ENCODE measurements around the gene NR0B2.

The NR0B2 gene

GRCh38 chr1:26951821-26952497, 38.2 kb upstream of the NR0B2 start:
- Histone ChIP-seq H3K36me3 (ENCODE audit: control insufficient read depth in 1 of 2, insufficient read depth in 2 of 2, low read length in 2 of 2) (peaks cover 36 to 40% of the 10 kb centered on the region in 2 experiments), H3K79me2 (ENCODE audit: control insufficient read depth, insufficient read depth, low read length, poor library complexity) (no peaks in the 10 kb centered on the region), H3K9ac (ENCODE audit: low read length) (no peak overlapping the region), H3K14ac (ENCODE audit: low read length) (no peak overlapping the region), H4K8ac (ENCODE audit: low read depth, low read length) (no peak overlapping the region), H3K4me3 (ENCODE audit: low read depth, low read length) (no peak overlapping the region), H2BK120ac (ENCODE audit: insufficient read depth, low read length, poor library complexity) (no peak overlapping the region), H3K27ac (ENCODE audit: low read depth, low read length) (no peak overlapping the region), H2BK5ac (ENCODE audit: low read depth, low read length, poor library complexity) (no peak overlapping the region), H3K23ac (ENCODE audit: low read length) (no peak overlapping the region), H3K79me1 (ENCODE audit: low read length) (no peaks in the 10 kb centered on the region), H2AFZ (ENCODE audit: insufficient read depth, low read length, poor library complexity) (no peak overlapping the region), H3K27me3 (ENCODE audit: insufficient read depth, low read length) (no peaks in the 10 kb centered on the region), H2AK5ac (ENCODE audit: low read length) (no peak overlapping the region), H2BK12ac (ENCODE audit: low read length) (no peak overlapping the region), H4K12ac (ENCODE audit: low read depth, low read length) (no peak overlapping the region), H3K4me2 (ENCODE audit: low read length) (no peak overlapping the region), H3K9me3 (ENCODE audit: insufficient read depth, low read depth, low read length) (peaks cover 2% of the 10 kb centered on the region), H3K18ac (ENCODE audit: low read length) (no peak overlapping the region), H3K4me1 (ENCODE audit: control insufficient read depth in 1 of 2, insufficient read depth in 2 of 2, low read length in 2 of 2) (no peaks in the 10 kb centered on the region), H3K4ac (ENCODE audit: low read depth, low read length) (no peak overlapping the region), H4K91ac (ENCODE audit: low read depth, low read length) (no peak overlapping the region)
- no peak for DNase-seq
- no CpG with 5 or more reads among the region's 24 CpGs for WGBS (ENCODE audit: extremely low coverage, insufficient coverage, insufficient read length)

GRCh38 chr1:26951216-26951615, 37.4 kb upstream of the NR0B2 start:
- Histone ChIP-seq H3K4me3 (ENCODE audit: low read depth, low read length) (no peak overlapping the region), H3K4me1 (ENCODE audit: control insufficient read depth in 1 of 2, insufficient read depth in 2 of 2, low read length in 2 of 2) (no peaks in the 10 kb centered on the region), H3K79me1 (ENCODE audit: low read length) (no peaks in the 10 kb centered on the region), H4K91ac (ENCODE audit: low read depth, low read length) (no peak overlapping the region), H3K79me2 (ENCODE audit: control insufficient read depth, insufficient read depth, low read length, poor library complexity) (no peaks in the 10 kb centered on the region), H2BK120ac (ENCODE audit: insufficient read depth, low read length, poor library complexity) (no peak overlapping the region), H3K9me3 (ENCODE audit: insufficient read depth, low read depth, low read length) (peaks cover 1% of the 10 kb centered on the region), H2AK5ac (ENCODE audit: low read length) (no peak overlapping the region), H4K12ac (ENCODE audit: low read depth, low read length) (no peak overlapping the region), H3K27me3 (ENCODE audit: insufficient read depth, low read length) (no peaks in the 10 kb centered on the region), H3K27ac (ENCODE audit: low read depth, low read length) (no peak overlapping the region), H3K4me2 (ENCODE audit: low read length) (no peak overlapping the region), H4K8ac (ENCODE audit: low read depth, low read length) (no peak overlapping the region), H3K9ac (ENCODE audit: low read length) (no peak overlapping the region), H3K18ac (ENCODE audit: low read length) (no peak overlapping the region), H3K36me3 (ENCODE audit: control insufficient read depth in 1 of 2, insufficient read depth in 2 of 2, low read length in 2 of 2) (peaks cover 40 to 44% of the 10 kb centered on the region in 2 experiments), H3K4ac (ENCODE audit: low read depth, low read length) (no peak overlapping the region), H3K14ac (ENCODE audit: low read length) (no peak overlapping the region), H2BK12ac (ENCODE audit: low read length) (no peak overlapping the region), H2AFZ (ENCODE audit: insufficient read depth, low read length, poor library complexity) (no peak overlapping the region), H2BK5ac (ENCODE audit: low read depth, low read length, poor library complexity) (no peak overlapping the region), H3K23ac (ENCODE audit: low read length) (no peak overlapping the region)
- no peak for DNase-seq
- WGBS (ENCODE audit: extremely low coverage, insufficient coverage, insufficient read length) = no CpG with 5 or more reads among the region's 14 CpGs

GRCh38 chr1:26950602-26951001, 36.8 kb upstream of the NR0B2 start:
- no peak overlapping the region for H4K8ac ChIP-seq (ENCODE audit: low read depth, low read length)
- no CpG with 5 or more reads among the region's 8 CpGs for WGBS (ENCODE audit: extremely low coverage, insufficient coverage, insufficient read length)
- H3K4me3 ChIP-seq (ENCODE audit: low read depth, low read length) = no peak overlapping the region
- H3K36me3 ChIP-seq (ENCODE audit: control insufficient read depth in 1 of 2, insufficient read depth in 2 of 2, low read length in 2 of 2) = peaks cover 45 to 49% of the 10 kb centered on the region in 2 experiments
- no peak overlapping the region for H4K91ac ChIP-seq (ENCODE audit: low read depth, low read length)
- H3K27me3 ChIP-seq (ENCODE audit: insufficient read depth, low read length) = no peaks in the 10 kb centered on the region
- no peak overlapping the region for H3K9ac ChIP-seq (ENCODE audit: low read length)
- H3K4me2 ChIP-seq (ENCODE audit: low read length) = no peak overlapping the region
- no peak overlapping the region for H3K23ac ChIP-seq (ENCODE audit: low read length)
- H3K79me2 ChIP-seq (ENCODE audit: control insufficient read depth, insufficient read depth, low read length, poor library complexity) = no peaks in the 10 kb centered on the region
- H3K27ac ChIP-seq (ENCODE audit: low read depth, low read length) = no peak overlapping the region
- H2AFZ ChIP-seq (ENCODE audit: insufficient read depth, low read length, poor library complexity) = no peak overlapping the region
- no peak overlapping the region for H2BK120ac ChIP-seq (ENCODE audit: insufficient read depth, low read length, poor library complexity)
- DNase-seq = no peak
- no peak overlapping the region for H3K18ac ChIP-seq (ENCODE audit: low read length)
- no peak overlapping the region for H2BK5ac ChIP-seq (ENCODE audit: low read depth, low read length, poor library complexity)
- H2AK5ac ChIP-seq (ENCODE audit: low read length) = no peak overlapping the region
- H3K14ac ChIP-seq (ENCODE audit: low read length) = no peak overlapping the region
- H4K12ac ChIP-seq (ENCODE audit: low read depth, low read length) = no peak overlapping the region
- no peaks in the 10 kb centered on the region for H3K79me1 ChIP-seq (ENCODE audit: low read length)
- H3K4me1 ChIP-seq (ENCODE audit: control insufficient read depth in 1 of 2, insufficient read depth in 2 of 2, low read length in 2 of 2) = no peaks in the 10 kb centered on the region
- H3K9me3 ChIP-seq (ENCODE audit: insufficient read depth, low read depth, low read length) = peaks cover 1% of the 10 kb centered on the region
- H2BK12ac ChIP-seq (ENCODE audit: low read length) = no peak overlapping the region
- H3K4ac ChIP-seq (ENCODE audit: low read depth, low read length) = no peak overlapping the region

- H3K36me3 ChIP-seq (ENCODE audit: control insufficient read depth in 1 of 2, insufficient read depth in 2 of 2, low read length in 2 of 2) = peaks cover 51 to 56% of the 10 kb centered on the region in 2 experiments
- H3K4ac ChIP-seq (ENCODE audit: low read depth, low read length) = no peak overlapping the region
- WGBS (ENCODE audit: extremely low coverage, insufficient coverage, insufficient read length) = no CpG with 5 or more reads among the region's 3 CpGs
- H3K18ac ChIP-seq (ENCODE audit: low read length) = no peak overlapping the region
- H3K9ac ChIP-seq (ENCODE audit: low read length) = no peak overlapping the region
- no peak for DNase-seq
- no peak overlapping the region for H3K4me2 ChIP-seq (ENCODE audit: low read length)
- no peak overlapping the region for H4K8ac ChIP-seq (ENCODE audit: low read depth, low read length)
- H3K27ac ChIP-seq (ENCODE audit: low read depth, low read length) = no peak overlapping the region
- H4K91ac ChIP-seq (ENCODE audit: low read depth, low read length) = no peak overlapping the region
- H2BK120ac ChIP-seq (ENCODE audit: insufficient read depth, low read length, poor library complexity) = no peak overlapping the region
- no peak overlapping the region for H3K4me3 ChIP-seq (ENCODE audit: low read depth, low read length)
- peaks cover 1% of the 10 kb centered on the region for H3K9me3 ChIP-seq (ENCODE audit: insufficient read depth, low read depth, low read length)
- H2AFZ ChIP-seq (ENCODE audit: insufficient read depth, low read length, poor library complexity) = no peak overlapping the region
- H2BK12ac ChIP-seq (ENCODE audit: low read length) = no peak overlapping the region
- H4K12ac ChIP-seq (ENCODE audit: low read depth, low read length) = no peak overlapping the region
- H3K14ac ChIP-seq (ENCODE audit: low read length) = no peak overlapping the region
- H3K79me2 ChIP-seq (ENCODE audit: control insufficient read depth, insufficient read depth, low read length, poor library complexity) = no peaks in the 10 kb centered on the region
- H3K27me3 ChIP-seq (ENCODE audit: insufficient read depth, low read length) = no peaks in the 10 kb centered on the region
- no peaks in the 10 kb centered on the region for H3K4me1 ChIP-seq (ENCODE audit: control insufficient read depth in 1 of 2, insufficient read depth in 2 of 2, low read length in 2 of 2)
- no peak overlapping the region for H3K23ac ChIP-seq (ENCODE audit: low read length)
- H2AK5ac ChIP-seq (ENCODE audit: low read length) = no peak overlapping the region
- H3K79me1 ChIP-seq (ENCODE audit: low read length) = no peaks in the 10 kb centered on the region
- H2BK5ac ChIP-seq (ENCODE audit: low read depth, low read length, poor library complexity) = no peak overlapping the region
These were observed 36.1 kb upstream of the NR0B2 start for GRCh38 chr1:26949926-26950319.
